BJ (cell line): ENCODE results near the gene KIAA1614. TPM values are rescaled to one million over a fixed set of nuclear protein-coding genes. Genes with fewer than 3 reads are reported as not detected.

Source experiments
- CTCF ChIA-PET: fragments of 350-600 bp; formaldehyde crosslinking; extraction: SDS; loops from one replicate; lab custom pipeline; 2021; ENCODE audit warnings: antibody characterized with exemption, inconsistent platforms; lab: Yijun Ruan, JAX
- POLR2A ChIA-PET: fragments of 300-600 bp; sonication (Branson Sonifier 250); formaldehyde crosslinking; extraction: SDS; loops from one replicate; lab custom pipeline; 2021; ENCODE audit warnings: antibody characterized with exemption; lab: Charles Lee
- DNase-seq: peaks from one replicate; pipeline ENCODE4 v3.0.0-alpha.2; 2011; ENCODE audit warnings: low read depth
- H3K27me3 ChIP-seq: 2 replicates; pipeline ENCODE4 v1.6.0; 2011; ENCODE audit warnings: low read length; ENCODE audit not compliant: control insufficient read depth, insufficient read depth
- H3K36me3 ChIP-seq: 2 replicates; pipeline ENCODE4 v1.5.1; 2011; ENCODE audit warnings: low read length; ENCODE audit not compliant: control insufficient read depth, insufficient read depth
- H3K4me3 ChIP-seq: 2 replicates; pipeline ENCODE4 v1.5.1; 2011; ENCODE audit warnings: low read depth, mild to moderate bottlenecking, control low read depth, low read length
- CTCF ChIP-seq: IDR thresholded peaks from 2 replicates; pipeline ENCODE4 v1.5.1; 2011; ENCODE audit warnings: low read depth, mild to moderate bottlenecking, control low read depth, inconsistent platforms, low read length, moderate library complexity; ENCODE audit not compliant: insufficient read depth
- polyA plus RNA-seq: library from polyadenylated mRNA; depleted of rRNA; stranded (reverse); fragments of >200 nt; gene quantifications from 2 replicates; pipeline ENCODE4 v1.2.3, GENCODE V29; 2011

Gene KIAA1614
- polyA plus RNA-seq, 1 experiment, result 7.3 TPM

GRCh38 chr1:180933141-180933540 lies 20.4 kb downstream of the KIAA1614 start:
- POLR2A ChIA-PET, result no interaction called here

DNA sequence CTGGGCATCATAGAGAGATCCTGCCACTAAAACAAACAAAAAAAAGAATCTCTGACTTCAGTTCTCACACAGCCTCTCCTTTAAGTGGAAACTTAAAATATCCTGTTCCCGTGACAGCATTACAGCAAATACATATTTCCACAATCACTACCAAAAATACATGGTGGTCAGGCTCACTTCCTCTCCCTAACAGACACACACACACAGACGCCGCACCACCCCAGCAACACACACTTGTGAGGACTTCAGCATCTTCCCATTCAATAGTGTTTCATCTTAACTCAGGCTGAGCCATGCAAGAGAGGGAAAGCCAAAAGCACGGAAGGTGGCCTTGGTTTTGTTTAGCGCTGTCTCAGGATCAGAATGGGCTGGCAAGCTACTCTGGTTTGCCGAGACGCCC lies 21.9 kb downstream of the KIAA1614 start:
- Histone ChIP-seq H3K27me3 (no peaks in the 10 kb centered on the region), H3K4me3 (no peak overlapping the region), H3K36me3 (peaks cover 16% of the 10 kb centered on the region)
- DNase-seq, result no peak
- no peak for TF ChIP-seq CTCF
- ChIA-PET CTCF (no interaction called here), POLR2A (no interaction called here)

More at GRCh38 chr1:180933141-180933540, 20.4 kb downstream of the KIAA1614 start:
- Histone ChIP-seq H3K36me3 (peaks cover 18% of the 10 kb centered on the region), H3K4me3 (no peak overlapping the region), H3K27me3 (no peaks in the 10 kb centered on the region)
- no peak for DNase-seq
- TF ChIP-seq CTCF, result 0 out of 2 replicates have a peak, but pooled peaks have one; percentile 5
- CTCF ChIA-PET, result no interaction called here

DNA sequence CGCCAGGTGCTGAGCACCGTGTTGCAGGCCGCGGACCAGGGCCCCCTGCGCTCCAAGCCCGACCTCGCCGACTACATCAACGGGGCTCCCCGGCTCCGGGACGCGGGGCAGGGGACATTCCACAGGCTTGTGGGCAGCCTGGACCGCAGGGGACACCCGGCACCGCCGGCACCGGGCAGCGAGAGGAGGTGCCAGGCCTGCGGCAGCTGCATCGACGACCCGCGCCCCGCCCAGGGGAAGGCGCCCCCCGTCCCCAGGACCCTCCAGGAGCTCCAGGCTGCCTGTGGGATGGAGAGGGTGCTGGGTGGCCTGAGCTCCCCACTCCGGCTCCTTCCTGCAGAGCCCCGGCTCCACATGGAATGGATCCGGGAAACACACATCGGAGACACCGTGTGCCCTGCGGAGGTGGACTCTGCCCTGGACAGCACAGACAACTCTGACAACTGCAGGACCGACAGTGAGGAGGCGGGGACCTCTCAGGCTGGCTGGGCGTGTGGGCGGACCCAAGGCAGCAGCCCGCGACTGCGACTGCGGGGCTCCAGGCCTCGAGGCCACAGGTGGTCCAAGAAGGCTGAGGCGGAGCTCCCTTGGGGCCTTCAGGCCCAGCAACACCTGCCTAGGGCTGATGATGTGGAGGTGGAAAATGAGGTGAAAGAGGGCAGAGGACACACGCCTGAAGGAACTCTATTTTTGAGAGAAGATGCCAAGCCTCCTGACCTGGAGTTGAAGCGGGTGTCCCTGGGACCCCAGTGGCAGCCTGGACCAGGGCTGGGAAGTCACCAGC lies 22.8 kb downstream of the KIAA1614 start:
- H3K27me3 ChIP-seq, result no peaks in the 10 kb centered on the region
- TF ChIP-seq CTCF, result no peak
- no peak for DNase-seq
- ChIA-PET POLR2A (interaction anchor here (0.5 kb wide), 1 partner anchor 73 kb away, joined by 3 read pairs; no protein-coding TSS in a partner anchor), CTCF (interaction anchor here (0.6 kb wide), 1 partner anchor 415 kb away, joined by 3 read pairs; no protein-coding TSS in a partner anchor)
- H3K4me3 ChIP-seq, result no peak overlapping the region
- H3K36me3 ChIP-seq, result peaks cover 14% of the 10 kb centered on the region

GRCh38 chr1:180936110-180937011 lies 23.7 kb downstream of the KIAA1614 start:
- H3K4me3 ChIP-seq, result no peak overlapping the region
- ChIA-PET POLR2A (no interaction called here), CTCF (interaction anchor here (0.6 to 1.1 kb wide), 2 partner anchors 85 to 416 kb away, joined by 3 to 4 read pairs; no protein-coding TSS in a partner anchor)
- no peaks in the 10 kb centered on the region for H3K27me3 ChIP-seq
- no peak for TF ChIP-seq CTCF
- H3K36me3 ChIP-seq, result peaks cover 13% of the 10 kb centered on the region
- no peak for DNase-seq

- DNase-seq, result no peak
- H3K27me3 ChIP-seq, result no peaks in the 10 kb centered on the region
- peaks cover 12% of the 10 kb centered on the region for H3K36me3 ChIP-seq
- no peak for TF ChIP-seq CTCF
- ChIA-PET CTCF (interaction anchor here (1.1 kb wide), 1 partner anchor 85 kb away, joined by 4 read pairs; no protein-coding TSS in a partner anchor), POLR2A (no interaction called here)
- H3K4me3 ChIP-seq, result no peak overlapping the region
Observed at GRCh38 chr1:180937012-180937372, 24.3 kb downstream of the KIAA1614 start.
